Fibroblast of lung (primary cell): Measurements from ENCODE around the gene VPS50.

Source experiments
- CTCF ChIP-seq, 2 donors: IDR thresholded peaks in 1 of 2; conservative IDR thresholded peaks in 1 of 2; 1 replicate in 1 of 2; 2 replicates in 1 of 2; pipeline ENCODE4 v1.5.1; 2011 to 2012; ENCODE audit warnings: low read length in 2 of 2, control low read depth in 1 of 2, inconsistent platforms in 1 of 2, low read depth in 1 of 2, mild to moderate bottlenecking in 1 of 2
- EZH2 ChIP-seq: IDR thresholded peaks from 2 replicates; pipeline ENCODE4 v1.5.1; 2012; ENCODE audit warnings: low read length, control low read depth, mild to moderate bottlenecking; ENCODE audit errors: missing control alignments

DNA sequence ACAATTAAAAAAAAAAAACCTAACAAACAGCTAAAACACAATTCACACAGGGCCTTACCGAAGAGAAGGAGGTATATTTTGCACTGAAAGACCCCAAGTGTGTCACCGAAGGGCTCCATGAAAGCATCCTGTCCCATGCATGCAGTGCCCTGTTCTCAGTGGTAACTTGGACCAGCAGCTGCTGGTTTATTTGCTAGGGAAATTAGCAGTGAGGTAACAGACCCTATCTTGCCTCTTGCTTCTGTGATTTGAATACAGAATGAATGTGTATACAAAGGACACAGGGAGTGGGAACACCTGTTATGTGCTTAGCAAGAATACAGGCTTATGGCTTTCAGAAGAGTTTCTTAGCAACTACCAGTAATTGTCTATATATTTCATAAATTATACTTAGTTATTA, 5.9 kb upstream of the VPS50 start, which contains the start of gene HEPACAM2:
- no peak for TF ChIP-seq CTCF (conservative IDR thresholded peaks at IDR 0.05 in 1 of 2, IDR thresholded peaks at IDR 0.05 in 1 of 2; ENCODE audit: low read depth in 1 of 2, low read length in 2 of 2)
- TF ChIP-seq EZH2 = no peak
